ENCODE results near the gene SCN10A. TPM values are rescaled to one million over a fixed set of nuclear protein-coding genes. Genes with fewer than 3 reads are reported as not detected.

The SCN10A gene
- polyA plus RNA-seq (2011; rRNA removed) (not detected in 2 replicates), polyA plus RNA-seq (2017; fragmentation: RNase III; extraction: RNeasy Plus Mini Kit Qiagen cat#74134 plus additional on column Dnase treatment) (not detected in 3 replicates), polyA minus RNA-seq (2011; rRNA and poly(A)+ RNA removed) (not detected in 2 replicates)
- not detected in 2 replicates for polyA plus RNA-seq (2012; cell fraction: cytosol; rRNA removed)
- not detected in 2 replicates for polyA plus RNA-seq (2012; cell fraction: nucleus; rRNA removed)

DNA sequence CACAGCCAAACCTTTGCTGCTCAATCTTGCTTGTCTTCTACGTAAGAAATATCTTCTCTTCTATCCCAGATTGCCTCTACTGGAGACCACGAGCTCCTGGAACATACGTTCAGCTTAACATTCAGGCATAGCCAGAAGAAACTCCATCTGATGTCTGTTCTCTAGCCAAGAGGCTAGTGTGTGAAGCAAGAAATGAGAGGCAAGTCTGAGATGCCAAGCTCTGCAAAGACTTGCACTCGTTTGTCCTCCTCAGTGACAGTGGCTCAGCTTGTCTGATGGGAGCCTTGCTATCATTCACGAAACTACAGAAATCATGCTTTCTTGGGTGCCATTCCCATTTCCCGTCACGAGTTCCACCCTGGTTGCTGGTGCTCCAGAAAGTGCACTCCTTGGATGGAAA, at the start of gene SCN10A:
SCN10A (minus strand) TSS at position 192 of the 400 bp plus-strand sequence. CDS start 22,207 bp downstream, outside the sequence.
- Histone ChIP-seq H3K4me1 (no peaks in the 10 kb centered on the region), H3K4me3 (no peak within 1 kb of the TSS), H3K4me2 (no peak within 1 kb of the TSS), H3K27ac (no peak within 1 kb of the TSS), H3K9me3 (no peaks in the 10 kb centered on the region)
- DNase-seq (ENCODE audit: low read depth in 1 of 2, low spot score in 1 of 2) (no peak), FAIRE-seq (no peak), ATAC-seq (no peak)
- CTCF ChIA-PET = interaction anchor here (0.6 to 1.3 kb wide), 2 partner anchors 296 to 374 kb away, joined by 3 to 4 read pairs; no protein-coding TSS in a partner anchor
- WGBS (ENCODE audit: missing lambda C conversion rate) = 3% methylated on average over 7 of the region's 7 CpGs
- TF ChIP-seq USF2 (IDR thresholded peaks at IDR 0.05) (no peak), HOXB5 (CRISPR knock-in tag; IDR thresholded peaks at IDR 0.05) (no peak), CBX2 (IDR thresholded peaks at IDR 0.05; ENCODE audit: borderline replicate concordance, low read depth) (no peak), HEYL (CRISPR knock-in tag; IDR thresholded peaks at IDR 0.05) (no peak), EHF (CRISPR knock-in tag; IDR thresholded peaks at IDR 0.05) (no peak), CHD2 (IDR thresholded peaks at IDR 0.05; ENCODE audit: low read length, partially characterized antibody) (no peak), MYC (IDR thresholded peaks at IDR 0.05; ENCODE audit: borderline replicate concordance, low read length) (no peak), ESRRA (IDR thresholded peaks at IDR 0.05; ENCODE audit: borderline replicate concordance, low read length) (no peak), POLR2AphosphoS2 (conservative IDR thresholded peaks at IDR 0.05; ENCODE audit: low read length) (no peak), RFX5 (IDR thresholded peaks at IDR 0.05) (no peak), NR3C1 (IDR thresholded peaks at IDR 0.05) (no peak), ZSCAN20 (CRISPR knock-in tag; IDR thresholded peaks at IDR 0.05) (no peak), ZC3H11A (IDR thresholded peaks at IDR 0.05) (no peak), FOSL2 (IDR thresholded peaks at IDR 0.05) (no peak), FOSL2 (CRISPR knock-in tag; IDR thresholded peaks at IDR 0.05) (no peak)
- TF ChIP-seq, protein P1, sequence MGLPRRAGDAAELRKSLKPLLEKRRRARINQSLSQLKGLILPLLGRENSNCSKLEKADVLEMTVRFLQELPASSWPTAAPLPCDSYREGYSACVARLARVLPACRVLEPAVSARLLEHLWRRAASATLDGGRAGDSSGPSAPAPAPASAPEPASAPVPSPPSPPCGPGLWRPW (IDR thresholded peaks at IDR 0.05) = no peak
- POLR2A ChIA-PET = no interaction called here

- H3K27ac ChIP-seq = no peak overlapping the region
- POLR2A ChIA-PET = no interaction called here
- ATAC-seq (no peak), FAIRE-seq (no peak), DNase-seq (ENCODE audit: low read depth in 1 of 2, low spot score in 1 of 2) (no peak)
- H3K4me2 ChIP-seq = no peak overlapping the region
- H3K9me3 ChIP-seq = no peaks in the 10 kb centered on the region
- TF ChIP-seq EP300 (IDR thresholded peaks at IDR 0.05) (no peak), RARB (CRISPR knock-in tag; IDR thresholded peaks at IDR 0.05) (no peak), USF2 (IDR thresholded peaks at IDR 0.05) (no peak), ZFP36 (IDR thresholded peaks at IDR 0.05; ENCODE audit: borderline replicate concordance, partially characterized antibody) (no peak), FOSL2 (IDR thresholded peaks at IDR 0.05) (no peak), FOSL2 (CRISPR knock-in tag; IDR thresholded peaks at IDR 0.05) (no peak), FOSB (CRISPR knock-in tag; IDR thresholded peaks at IDR 0.05) (no peak), CEBPB (IDR thresholded peaks at IDR 0.05) (no peak), E2F6 (IDR thresholded peaks at IDR 0.05; ENCODE audit: borderline replicate concordance, low read depth) (no peak)
- TF ChIP-seq, protein P2, sequence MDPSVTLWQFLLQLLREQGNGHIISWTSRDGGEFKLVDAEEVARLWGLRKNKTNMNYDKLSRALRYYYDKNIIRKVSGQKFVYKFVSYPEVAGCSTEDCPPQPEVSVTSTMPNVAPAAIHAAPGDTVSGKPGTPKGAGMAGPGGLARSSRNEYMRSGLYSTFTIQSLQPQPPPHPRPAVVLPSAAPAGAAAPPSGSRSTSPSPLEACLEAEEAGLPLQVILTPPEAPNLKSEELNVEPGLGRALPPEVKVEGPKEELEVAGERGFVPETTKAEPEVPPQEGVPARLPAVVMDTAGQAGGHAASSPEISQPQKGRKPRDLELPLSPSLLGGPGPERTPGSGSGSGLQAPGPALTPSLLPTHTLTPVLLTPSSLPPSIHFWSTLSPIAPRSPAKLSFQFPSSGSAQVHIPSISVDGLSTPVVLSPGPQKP (IDR thresholded peaks at IDR 0.05; ENCODE audit: low read depth, low read length) = no peak
- TF ChIP-seq, protein P3, sequence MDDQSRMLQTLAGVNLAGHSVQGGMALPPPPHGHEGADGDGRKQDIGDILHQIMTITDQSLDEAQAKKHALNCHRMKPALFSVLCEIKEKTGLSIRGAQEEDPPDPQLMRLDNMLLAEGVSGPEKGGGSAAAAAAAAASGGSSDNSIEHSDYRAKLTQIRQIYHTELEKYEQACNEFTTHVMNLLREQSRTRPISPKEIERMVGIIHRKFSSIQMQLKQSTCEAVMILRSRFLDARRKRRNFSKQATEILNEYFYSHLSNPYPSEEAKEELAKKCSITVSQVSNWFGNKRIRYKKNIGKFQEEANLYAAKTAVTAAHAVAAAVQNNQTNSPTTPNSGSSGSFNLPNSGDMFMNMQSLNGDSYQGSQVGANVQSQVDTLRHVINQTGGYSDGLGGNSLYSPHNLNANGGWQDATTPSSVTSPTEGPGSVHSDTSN (IDR thresholded peaks at IDR 0.05) = no peak
- H3K4me1 ChIP-seq = no peaks in the 10 kb centered on the region
- CTCF ChIA-PET = interaction anchor here (2.3 kb wide), 1 partner anchor 9 kb away, joined by 9 read pairs; no protein-coding TSS in a partner anchor
- H3K4me3 ChIP-seq = no peak overlapping the region
These were observed 37.0 kb upstream of the SCN10A start for GRCh38 chr3:38853011-38853410.

Measured in A549 (cell line).